Measurements from ENCODE around the gene SNX5. TPM values are rescaled to one million over a fixed set of nuclear protein-coding genes. Genes with fewer than 3 reads are reported as not detected.

SNX5 gene
- total RNA-seq, 1 donor from 2014 or later = 174 TPM

DNA sequence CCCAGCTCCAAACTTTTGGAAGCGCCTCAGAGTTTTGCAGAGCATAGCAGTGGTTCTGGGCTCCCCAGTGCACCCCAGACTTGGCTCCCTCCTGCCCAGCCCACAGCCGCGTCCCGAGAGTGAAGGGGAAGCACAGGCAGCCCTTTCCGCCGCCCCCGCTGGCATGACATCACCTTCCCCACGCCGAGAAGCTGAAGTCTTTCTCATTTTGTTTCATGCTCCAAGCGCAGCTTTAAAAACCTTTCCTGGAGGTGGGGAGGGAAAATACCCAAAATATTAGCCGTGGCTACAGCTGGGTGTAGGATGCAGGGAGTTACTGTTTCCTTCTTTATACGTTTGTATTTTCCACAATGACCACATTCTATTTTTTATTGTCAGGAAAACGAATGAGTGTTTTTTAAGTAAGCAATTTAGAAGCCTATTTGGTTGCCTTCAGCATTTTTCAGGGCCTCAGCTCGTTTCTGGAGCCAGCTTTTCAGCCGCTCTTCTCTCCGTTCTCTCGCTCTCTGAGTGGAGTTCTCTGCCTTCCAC is 72.9 kb downstream of the SNX5 start:
- intact Hi-C loops (cut with micrococcal nuclease) = loop anchor here (5.0 kb wide), 3 partner anchors 53 to 382 kb away; no protein-coding TSS in a partner anchor

DNA sequence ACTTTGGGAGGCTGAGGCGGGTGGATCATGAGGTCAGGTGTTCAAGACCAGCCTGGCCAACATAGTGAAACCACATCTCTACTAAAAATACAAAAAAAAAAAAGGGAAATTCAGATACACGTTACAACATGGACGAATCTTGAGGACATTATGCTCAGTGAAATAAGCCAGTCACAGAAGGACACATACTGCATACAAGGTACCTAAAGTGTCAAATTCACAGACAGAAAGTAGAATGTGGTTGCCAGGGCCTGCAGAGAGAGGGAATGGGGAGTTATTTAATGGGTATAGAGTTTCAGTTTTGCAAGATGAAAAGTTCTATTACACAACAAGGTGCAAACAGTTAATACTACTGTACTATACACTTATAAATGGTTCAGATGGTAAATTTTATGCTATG is 75.1 kb downstream of the SNX5 start:
- intact Hi-C loops (cut with micrococcal nuclease) = no loop called here

DNA sequence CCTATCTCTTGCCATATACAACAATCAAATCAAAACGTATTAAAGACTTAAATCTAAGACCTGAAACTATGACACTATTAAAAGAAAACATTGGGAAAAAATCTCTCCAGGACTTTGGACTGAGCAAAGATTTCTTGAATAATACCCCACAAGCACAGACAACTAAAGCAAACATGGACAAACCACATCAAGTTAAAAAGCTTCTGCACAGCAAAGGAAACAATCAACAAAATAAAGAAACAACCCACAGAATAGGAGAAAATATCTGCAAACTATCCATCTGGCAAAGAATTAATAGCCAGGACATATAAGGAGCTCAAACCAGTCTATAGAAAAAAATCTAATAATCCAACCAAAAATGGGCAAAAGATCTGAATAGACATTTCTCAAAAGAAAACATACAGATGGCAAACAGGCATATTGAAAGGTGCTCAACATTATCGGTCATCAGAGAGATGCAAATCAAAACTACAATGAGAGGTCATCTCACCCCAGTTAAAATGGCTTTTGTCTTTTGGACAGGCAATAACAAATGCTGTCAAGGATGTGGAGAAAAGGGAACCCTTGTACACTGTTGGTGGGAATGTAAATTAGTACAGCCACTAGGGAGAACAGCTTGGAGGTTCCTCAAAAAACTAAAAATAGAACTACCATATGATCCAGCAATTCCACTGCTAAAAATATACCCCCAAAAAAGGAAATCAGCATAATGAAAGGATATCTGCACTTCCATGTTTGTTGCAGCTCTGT is 76.2 kb downstream of the SNX5 start:
- intact Hi-C loops (cut with micrococcal nuclease) = no loop called here

Other genes starting within 250 kb of the SNX5 start
- gene MGME1, start 224 bp upstream of the SNX5 start, total RNA-seq = 33.1 and 35.3 TPM in 2 replicates
- gene OVOL2, start 89.1 kb upstream of the SNX5 start, total RNA-seq = not detected in 2 replicates
- gene KAT14, start 169.1 kb upstream of the SNX5 start, total RNA-seq = 13.9 and 15.6 TPM in 2 replicates
- 14.5 and 14.6 TPM in 2 replicates for gene PET117, start 169.1 kb upstream of the SNX5 start, total RNA-seq